Ishikawa (cell line): Measurements from ENCODE around the gene IFI27L1.

Experiments
- CEBPB ChIP-seq: IDR thresholded peaks from 2 replicates; pipeline ENCODE4 v1.6.1; 2012
- CREB1 ChIP-seq: IDR thresholded peaks from 2 replicates; pipeline ENCODE4 v1.6.1; 2012; ENCODE audit warnings: low read depth
- EGR1 ChIP-seq: IDR thresholded peaks from 2 replicates; pipeline ENCODE4 v1.6.1; 2012
- EP300 ChIP-seq: IDR thresholded peaks from 2 replicates; pipeline ENCODE4 v1.6.1; 2012; ENCODE audit warnings: borderline replicate concordance
- FOXM1 ChIP-seq: IDR thresholded peaks from 2 replicates; pipeline ENCODE4 v1.6.1; 2012; ENCODE audit warnings: low read depth, borderline replicate concordance
- MAX ChIP-seq: IDR thresholded peaks from 2 replicates; pipeline ENCODE4 v1.6.1; 2012
- NFIC ChIP-seq: IDR thresholded peaks from 2 replicates; pipeline ENCODE4 v1.6.1; 2012
- RAD21 ChIP-seq: IDR thresholded peaks from 2 replicates; pipeline ENCODE4 v1.6.1; 2012; ENCODE audit warnings: low read depth
- REST ChIP-seq: IDR thresholded peaks from 2 replicates; pipeline ENCODE4 v1.6.1; 2012; ENCODE audit warnings: low read depth, mild to moderate bottlenecking
- TAF1 ChIP-seq: IDR thresholded peaks from 2 replicates; pipeline ENCODE4 v1.6.1; 2012; ENCODE audit warnings: low read depth, mild to moderate bottlenecking
- TCF12 ChIP-seq: IDR thresholded peaks from 2 replicates; pipeline ENCODE4 v1.6.1; 2012; ENCODE audit warnings: low read depth
- TEAD4 ChIP-seq: IDR thresholded peaks from 2 replicates; pipeline ENCODE4 v1.6.1; 2012
- USF1 ChIP-seq: IDR thresholded peaks from 2 replicates; pipeline ENCODE4 v1.6.1; 2012
- YY1 ChIP-seq: IDR thresholded peaks from 2 replicates; pipeline ENCODE4 v1.6.1; 2012; ENCODE audit warnings: low read depth
- ZBTB7A ChIP-seq: IDR thresholded peaks from 2 replicates; pipeline ENCODE4 v1.6.1; 2012; ENCODE audit warnings: low read depth

IFI27L1 gene

DNA sequence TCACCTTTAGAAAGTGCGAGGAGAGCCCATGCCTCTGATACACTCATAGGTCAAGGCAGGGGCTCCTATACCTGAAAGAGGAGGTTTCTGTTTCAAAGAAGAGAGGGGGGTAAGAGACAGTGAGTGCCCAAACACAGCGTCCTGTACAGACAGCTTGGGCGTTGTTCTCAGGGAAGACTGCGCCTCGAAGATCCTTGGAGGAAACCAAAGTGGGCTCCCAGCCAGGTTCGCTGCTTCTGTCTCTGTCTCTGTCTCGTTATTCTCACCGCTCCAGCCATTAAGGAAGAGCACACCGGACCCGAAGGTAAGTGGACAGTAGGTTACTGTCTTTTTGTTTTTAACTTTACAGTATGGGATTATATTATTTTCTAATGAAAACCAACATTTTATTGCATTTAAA is 23.6 kb downstream of the IFI27L1 start:
- TF ChIP-seq FOXM1: no peak
- TF ChIP-seq YY1: no peak
- no peak for TF ChIP-seq ZBTB7A
- no peak for TF ChIP-seq EP300
- no peak for TF ChIP-seq TEAD4
- no peak for TF ChIP-seq RAD21
- no peak for TF ChIP-seq MAX
- TF ChIP-seq REST: no peak

- TF ChIP-seq EP300 (no peak), TAF1 (no peak), EGR1 (no peak), NFIC (no peak)
These were observed 28.8 kb downstream of the IFI27L1 start for GRCh38 chr14:94109915-94110250.

GRCh38 chr14:94110552-94111181 is 29.6 kb downstream of the IFI27L1 start, which contains the start of gene IFI27:
Gene IFI27 (plus strand): TSS chr14:94110736.
- TF ChIP-seq TEAD4 (0 out of 2 replicates have a peak, but pooled peaks have one; percentile 8), YY1 (no peak), ZBTB7A (no peak)

DNA sequence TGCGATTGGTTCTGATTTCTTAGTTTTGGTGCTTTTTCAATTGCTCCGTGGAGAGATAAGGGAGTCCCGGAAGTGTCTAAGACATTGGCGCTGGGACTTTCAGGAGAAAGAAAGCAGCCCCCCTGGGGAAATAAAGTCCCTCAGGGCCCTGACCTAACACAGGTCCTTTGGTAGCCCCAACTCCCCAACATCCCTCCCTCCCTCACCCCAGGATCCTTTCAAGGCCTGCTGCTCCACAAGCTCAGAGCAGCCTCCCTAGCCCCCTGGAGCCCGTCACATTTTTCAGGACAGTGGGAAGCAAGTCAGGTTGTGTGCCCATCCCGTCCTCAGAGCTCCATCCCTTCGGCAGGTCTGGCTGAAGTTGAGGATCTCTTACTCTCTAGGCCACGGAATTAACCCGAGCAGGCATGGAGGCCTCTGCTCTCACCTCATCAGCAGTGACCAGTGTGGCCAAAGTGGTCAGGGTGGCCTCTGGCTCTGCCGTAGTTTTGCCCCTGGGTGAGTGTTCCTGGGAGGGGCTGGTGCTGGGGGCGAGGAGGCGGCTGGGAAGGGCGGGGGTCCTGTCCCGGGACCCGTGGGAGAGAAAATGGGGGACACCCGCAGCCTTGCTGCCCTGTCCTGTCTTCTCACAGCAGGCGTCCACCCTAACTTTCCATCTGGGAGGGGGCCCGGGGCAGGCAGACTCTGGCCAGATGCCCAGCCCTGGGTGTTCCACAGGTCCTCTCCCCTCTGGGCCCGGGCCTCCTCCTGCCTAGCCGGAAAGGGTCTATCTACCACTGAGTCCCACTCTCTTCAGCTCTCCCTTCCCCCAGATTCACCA is 30.4 kb downstream of the IFI27L1 start:
- no peak for TF ChIP-seq USF1
- TF ChIP-seq TAF1: no peak
- TF ChIP-seq EP300: no peak
- TF ChIP-seq REST: no peak
- no peak for TF ChIP-seq CREB1
- no peak for TF ChIP-seq MAX
- TF ChIP-seq TEAD4: no peak
- TF ChIP-seq NFIC: no peak
- no peak for TF ChIP-seq YY1
- TF ChIP-seq TCF12: no peak
- no peak for TF ChIP-seq ZBTB7A
- no peak for TF ChIP-seq CEBPB
- TF ChIP-seq EGR1: no peak
- TF ChIP-seq RAD21: no peak
- TF ChIP-seq FOXM1: no peak

DNA sequence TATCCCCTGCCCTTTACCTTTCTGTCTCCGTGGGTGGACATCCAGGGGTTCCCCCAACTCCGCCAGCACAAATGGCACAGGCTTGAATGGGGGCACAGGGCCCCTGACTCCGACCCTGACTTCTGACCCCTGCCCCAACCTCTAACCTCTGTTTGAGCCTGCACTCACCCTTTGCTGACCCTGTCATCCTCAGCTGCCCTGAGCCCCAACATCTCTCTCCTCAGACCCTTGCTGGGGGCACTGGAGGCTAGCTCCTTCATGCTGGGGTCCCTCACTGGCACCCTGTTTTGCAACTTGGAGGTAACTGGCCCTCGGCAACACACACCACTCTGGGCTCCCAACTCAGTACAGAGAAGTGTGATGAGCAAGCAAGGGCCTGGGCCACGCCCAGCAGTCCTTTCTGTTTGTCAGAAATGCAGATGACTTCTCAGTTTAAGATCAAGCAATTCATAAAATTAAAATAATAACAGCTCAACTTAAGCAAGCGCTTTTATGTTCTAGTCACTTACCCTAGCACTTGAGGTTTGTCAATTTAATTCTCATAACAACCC is 31.5 kb downstream of the IFI27L1 start:
- TF ChIP-seq REST: no peak
- TF ChIP-seq NFIC: no peak
- TF ChIP-seq MAX: no peak
- no peak for TF ChIP-seq ZBTB7A
- TF ChIP-seq EP300: no peak
- TF ChIP-seq YY1: no peak
- no peak for TF ChIP-seq CREB1
- TF ChIP-seq TAF1: no peak
